ENCODE measurements around the gene M6PR. TPM values are rescaled to one million over a fixed set of nuclear protein-coding genes. Genes with fewer than 3 reads are reported as not detected.

Gene M6PR
- total RNA-seq, result 117 and 127 TPM in 2 replicates

GRCh38 chr12:8949342-8950220 lies at the start of gene M6PR:
TSS of gene M6PR (minus strand) at chr12:8949645. CDS start at chr12:8946404, 3,241 bp downstream.

GRCh38 chr12:8989413-8989812 lies 40.0 kb upstream of the M6PR start, which contains the start of gene KLRG1:
TSS of gene KLRG1 (plus strand) at chr12:8989546. CDS start at chr12:8989636, 90 bp downstream.

GRCh38 chr12:8914033-8914715 lies 35.3 kb downstream of the M6PR start, which contains the start of gene PHC1:
TSS of gene PHC1 (plus strand) at chr12:8914509. CDS start at chr12:8917678, 3,169 bp downstream.

Other genes starting within 250 kb of the M6PR start
- gene A2ML1, start 127.0 kb downstream of the M6PR start, total RNA-seq, result not detected in 2 replicates
- gene PHC1, start 35.1 kb downstream of the M6PR start, total RNA-seq, result 17.3 and 25.2 TPM in 2 replicates
- 12.6 and 17.2 TPM in 2 replicates for gene KLRG1, start 39.9 kb upstream of the M6PR start, total RNA-seq
- gene A2M, start 166.3 kb upstream of the M6PR start, total RNA-seq, result 2.0 and 3.0 TPM in 2 replicates

Data from thoracic aorta endothelial cell (primary cell).